ENCODE measurements around the gene LEMD2. TPM values are rescaled to one million over a fixed set of nuclear protein-coding genes. Genes with fewer than 3 reads are reported as not detected.

LEMD2 gene
- total and polyA plus RNA-seq, 2 donors (not counting 3 experiments of a cell fraction or from before 2014, with no cell fraction given), result 61.1 to 81.8 TPM

DNA sequence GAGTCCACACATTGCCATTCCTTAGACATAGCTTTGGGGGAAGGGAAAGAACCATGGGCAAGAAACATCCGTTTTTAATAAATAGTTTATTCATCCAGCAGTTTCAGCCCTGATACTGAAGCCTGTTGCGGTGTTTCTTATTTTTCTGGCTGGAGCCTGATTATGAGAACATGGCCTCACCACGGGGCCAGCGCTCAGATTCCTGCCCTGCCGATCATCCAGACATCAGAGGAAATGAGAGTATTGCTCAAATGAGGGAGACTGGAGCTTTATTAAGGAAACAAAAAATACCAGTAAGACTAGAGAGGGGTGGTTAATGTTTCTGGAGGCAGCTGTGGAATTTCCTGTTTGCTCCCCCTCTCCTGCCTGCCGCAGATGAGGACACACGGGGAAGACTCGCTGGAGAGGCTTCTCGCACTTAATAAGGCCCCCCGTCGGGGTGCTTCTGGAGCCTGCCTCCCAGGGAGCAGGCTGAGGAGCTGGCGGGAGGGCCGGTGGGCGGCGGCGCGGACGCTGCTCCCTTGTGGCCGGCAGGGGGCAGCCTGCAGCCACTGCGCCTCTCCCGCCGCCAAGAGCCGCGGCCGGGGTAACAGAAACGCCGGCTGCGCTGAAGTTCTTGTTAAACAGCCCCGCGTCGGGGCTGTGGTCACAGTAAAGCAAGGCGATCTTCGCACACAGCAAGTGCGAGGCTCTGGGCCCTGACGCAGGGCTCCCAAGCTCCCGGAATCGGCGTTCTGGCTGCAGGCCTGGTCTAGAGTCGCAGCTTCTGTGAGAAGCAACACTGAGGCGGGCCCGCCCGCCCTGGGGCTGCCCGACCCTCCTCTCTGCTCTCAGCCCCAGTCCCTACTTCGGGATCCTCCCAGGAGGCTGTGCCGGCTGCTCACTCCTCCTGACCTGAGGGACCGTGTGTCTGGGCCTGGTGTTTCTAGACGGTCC lies 17.5 kb downstream of the LEMD2 start:
- FAIRE-seq (peak; percentile 96), DNase-seq (ENCODE audit: low read depth, low spot score) (peak; percentile 89)
- H3K9me3 ChIP-seq (replicated peaks; ENCODE audit: control insufficient read depth, insufficient read depth, low read length), result no peaks in the 10 kb centered on the region
- H3K27me3 ChIP-seq (ENCODE audit: control insufficient read depth in 2 of 2, insufficient read depth in 2 of 2, low read length in 2 of 2), result no peaks in the 10 kb centered on the region
- peak overlapping the region; percentile 64 for H3K27ac ChIP-seq (ENCODE audit: insufficient read depth, low read depth, low read length)
- TF ChIP-seq CTCF (IDR thresholded peaks at IDR 0.05; ENCODE audit: extremely low read depth in 1 of 2, insufficient read depth in 1 of 2, low read depth in 1 of 2, low read length in 2 of 2) (peak; percentile 89 to 94), POLR2A (IDR thresholded peaks at IDR 0.05; ENCODE audit: low read depth, low read length) (peak; percentile 26), POLR2AphosphoS5 (IDR thresholded peaks at IDR 0.05; ENCODE audit: insufficient read depth, low read depth, low read length) (no peak)
- TF ChIP-seq, protein P1, sequence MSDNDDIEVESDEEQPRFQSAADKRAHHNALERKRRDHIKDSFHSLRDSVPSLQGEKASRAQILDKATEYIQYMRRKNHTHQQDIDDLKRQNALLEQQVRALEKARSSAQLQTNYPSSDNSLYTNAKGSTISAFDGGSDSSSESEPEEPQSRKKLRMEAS (IDR thresholded peaks at IDR 0.05; ENCODE audit: insufficient read depth, insufficient read length), result peak; percentile 15
- ChIA-PET CTCF (interaction anchor here (0.7 to 9.0 kb wide), 45 partner anchors 8 to 392 kb away, joined by 3 to 286 read pairs (median 5); partner anchors contain the start of genes GRM4, IP6K3, LEMD2 and MLN), POLR2A (interaction anchor here (1.2 to 4.7 kb wide), 3 partner anchors 10 to 60 kb away, joined by 3 to 25 read pairs (median 22); partner anchors contain the start of genes LEMD2 and UQCC2)
- no peak overlapping the region for H2AFZ ChIP-seq (ENCODE audit: low read depth, low read length)
- H4K20me1 ChIP-seq (replicated peaks; ENCODE audit: control insufficient read depth, extremely low read depth, insufficient read depth, low read length), result no peaks in the 10 kb centered on the region
- no peaks in the 10 kb centered on the region for H3K79me2 ChIP-seq (ENCODE audit: control insufficient read depth, insufficient read depth, low read length)
- TSS peak; percentile 8 for BruUV-seq (replicated peaks)
- H3K9ac ChIP-seq (replicated peaks; ENCODE audit: extremely low read depth, insufficient read depth, low read length), result peak overlapping the region; percentile 42
- dilution Hi-C loops (cut with MboI; ENCODE audit: extremely low pct_ligation_motif_present, low sequenced_read_pairs) (no loop called here), intact Hi-C loops (cut with micrococcal nuclease) (loop anchor here (1.0 to 2.0 kb wide), 6 partner anchors 10 to 284 kb away; partner anchors contain the start of genes LEMD2 and UQCC2)
- peaks cover 45% of the 10 kb centered on the region for H3K4me1 ChIP-seq (ENCODE audit: control insufficient read depth, extremely low read depth, insufficient read depth, low read length)
- peaks cover 9 to 22% of the 10 kb centered on the region in 2 experiments for H3K36me3 ChIP-seq (ENCODE audit: control insufficient read depth in 2 of 2, extremely low read depth in 1 of 2, insufficient read depth in 2 of 2, low read length in 2 of 2)
- no peaks in the 10 kb centered on the region for H3K9me1 ChIP-seq (replicated peaks; ENCODE audit: control insufficient read depth, extremely low read depth, insufficient read depth, low read length)
- H3K4me3 ChIP-seq (replicated peaks in 1 of 3; ENCODE audit: insufficient read depth in 1 of 3, low read depth in 1 of 3, low read length in 3 of 3), result no peak overlapping the region
- H3K4me2 ChIP-seq (ENCODE audit: insufficient read depth, low read length), result peak overlapping the region; percentile 25
